ENCODE data around the gene C6orf89.

C6orf89 gene

GRCh38 chr6:36970892-36971842 lies 85.4 kb downstream of the C6orf89 start:
- no peak for DNase-seq

- DNase-seq = no peak
Measured at GRCh38 chr6:36971921-36972673, 86.3 kb downstream of the C6orf89 start.

- no peak for DNase-seq
Measured at GRCh38 chr6:36973190-36973589, 87.4 kb downstream of the C6orf89 start.

- no peak for DNase-seq
Measured at GRCh38 chr6:36973647-36974046, 87.9 kb downstream of the C6orf89 start.

- DNase-seq = no peak
Measured at GRCh38 chr6:36975231-36976006, 89.7 kb downstream of the C6orf89 start.

- no peak for DNase-seq
Measured at GRCh38 chr6:36976007-36976264, 90.2 kb downstream of the C6orf89 start.

GRCh38 chr6:36976509-36976908 lies 90.8 kb downstream of the C6orf89 start:
- no peak for DNase-seq

- no peak for DNase-seq
Measured at GRCh38 chr6:36976931-36977330, 91.2 kb downstream of the C6orf89 start.

GRCh38 chr6:36977470-36977941 lies 91.8 kb downstream of the C6orf89 start:
- no peak for DNase-seq

All from fibroblast of skin of right biceps (primary cell).